Activated CD8-positive, alpha-beta T cell treated with anti-CD3 and anti-CD28 coated beads, Interleukin-2, amount 10 ng/mL, durations not matched to agents 7 days and 5 days (primary cell): ENCODE data around the gene FAM234B. TPM values are rescaled to one million over a fixed set of nuclear protein-coding genes. Genes with fewer than 3 reads are reported as not detected.
"Not testable (repeated sequence)": the region's sequence is repeated elsewhere in the genome, so short reads cannot be mapped to it uniquely, and the experiment has no call there.

ENCODE experiments used
- ATAC-seq: fragments of 150-1000 bp; cut with Tn5 transposase; one replicate; pipeline ENCODE4 v1.10.0; 2021; ENCODE audit warnings: moderate library complexity
- CTCF ChIA-PET: fragments of 350-600 bp; sonication (Branson Sonifier 250); formaldehyde crosslinking; loops from one replicate; lab custom pipeline; 2021; ENCODE audit warnings: antibody characterized with exemption; lab: Charles Lee
- POLR2A ChIA-PET: fragments of 350-600 bp; sonication (Branson Sonifier 250); formaldehyde crosslinking; loops from one replicate; lab custom pipeline; 2021; ENCODE audit warnings: antibody characterized with exemption; lab: Charles Lee
- DNase-seq: peaks from one replicate; pipeline ENCODE4 v3.0.0-alpha.2; 2020
- H3K27ac Mint-ChIP-seq: one replicate; pipeline ENCODE4 v1.8.0; 2021; ENCODE audit warnings: mild to moderate bottlenecking, mixed read lengths
- H3K27me3 Mint-ChIP-seq: one replicate; pipeline ENCODE4 v1.8.0; 2021; ENCODE audit warnings: low read depth, mixed read lengths
- H3K36me3 Mint-ChIP-seq: one replicate; pipeline ENCODE4 v1.8.0; 2021; ENCODE audit warnings: low read depth, mixed read lengths
- H3K4me1 Mint-ChIP-seq: one replicate; pipeline ENCODE4 v1.8.0; 2021; ENCODE audit warnings: low read depth, mixed read lengths
- H3K4me3 Mint-ChIP-seq: one replicate; pipeline ENCODE4 v1.8.0; 2021; ENCODE audit warnings: mild to moderate bottlenecking, mixed read lengths
- H3K9me3 Mint-ChIP-seq: one replicate; pipeline ENCODE4 v1.8.0; 2022; ENCODE audit warnings: mixed read lengths; ENCODE audit not compliant: insufficient read depth
- total RNA-seq, 2 experiments: library from RNA; stranded (reverse); gene quantifications; one replicate each; pipeline ENCODE4 v1.2.3, GENCODE V29; 2021

Gene FAM234B
- total RNA-seq, 2 experiments from 2014 or later = 4.2 to 4.3 TPM

DNA sequence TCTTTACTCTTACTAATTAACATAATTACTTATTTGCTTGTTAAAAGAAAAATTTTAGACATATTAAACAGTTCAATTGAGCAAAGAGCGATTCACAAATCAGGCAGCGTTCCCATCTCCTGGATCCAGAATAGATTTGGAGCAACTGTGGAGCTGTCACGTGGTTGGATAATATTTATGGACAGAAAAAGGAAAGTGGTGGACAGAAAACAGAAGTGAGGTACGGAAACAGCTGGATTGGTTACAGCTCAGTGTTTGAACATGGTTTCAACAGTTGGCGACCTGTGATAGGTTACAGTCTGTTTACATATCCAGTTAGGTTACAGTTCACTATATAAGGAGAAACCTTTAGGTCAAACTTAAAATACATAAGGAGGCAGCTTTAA lies 19.7 kb upstream of the FAM234B start:
- Mint-ChIP-seq H3K9me3 (no peaks in the 10 kb centered on the region), H3K27me3 (peaks cover 27% of the 10 kb centered on the region), H3K4me1 (no peaks in the 10 kb centered on the region), H3K27ac (no peak overlapping the region), H3K36me3 (no peaks in the 10 kb centered on the region), H3K4me3 (no peak overlapping the region)
- ChIA-PET CTCF (interaction anchor here (1.0 kb wide), 1 partner anchor 108 kb away, joined by 3 read pairs; no protein-coding TSS in a partner anchor), POLR2A (no interaction called here)
- no peak for DNase-seq
- no peak for ATAC-seq

DNA sequence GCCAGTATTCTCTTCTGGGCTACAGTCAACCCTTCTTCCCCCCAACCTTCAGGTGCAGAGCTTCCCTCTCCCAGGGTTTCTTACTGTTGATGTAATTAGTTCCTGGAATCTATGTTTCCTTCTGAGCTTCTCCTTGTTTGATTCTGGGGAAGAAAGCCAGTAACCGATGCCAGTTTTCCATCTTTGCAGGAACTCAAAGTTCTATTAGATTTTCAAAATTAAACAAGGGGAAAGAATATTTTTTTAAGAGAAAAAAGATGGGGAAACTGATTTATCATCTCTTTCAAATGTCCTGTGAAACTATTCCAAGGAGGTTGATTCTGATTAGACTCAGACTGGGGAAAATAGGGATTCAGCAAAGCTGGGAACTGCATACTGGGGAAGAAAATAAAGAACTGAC lies 17.9 kb upstream of the FAM234B start:
- DNase-seq (no peak), ATAC-seq (no peak)
- no peaks in the 10 kb centered on the region for H3K9me3 Mint-ChIP-seq
- H3K4me3 Mint-ChIP-seq = no peak overlapping the region
- H3K4me1 Mint-ChIP-seq = no peaks in the 10 kb centered on the region
- no peak overlapping the region for H3K27ac Mint-ChIP-seq
- no peaks in the 10 kb centered on the region for H3K36me3 Mint-ChIP-seq
- POLR2A ChIA-PET = no interaction called here
- H3K27me3 Mint-ChIP-seq = peaks cover 26% of the 10 kb centered on the region
- CTCF ChIA-PET = no interaction called here

DNA sequence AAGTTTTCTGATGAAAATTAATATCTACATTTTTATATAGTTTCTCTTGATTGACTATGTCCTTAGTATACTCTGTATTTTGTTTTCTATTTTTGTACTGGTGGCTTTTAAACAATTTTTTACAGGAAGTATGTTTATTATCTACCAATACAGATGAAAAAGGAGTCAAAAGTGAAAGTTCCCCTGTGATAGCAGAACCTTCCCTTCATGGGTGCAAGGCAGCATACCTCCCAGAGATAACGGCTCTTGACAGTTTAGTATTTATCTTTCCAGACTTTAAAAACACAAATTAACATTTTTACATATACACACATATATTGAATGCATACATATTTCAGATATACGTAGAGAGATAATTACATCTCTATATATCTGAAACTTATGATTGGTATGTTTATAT lies 17.1 kb upstream of the FAM234B start:
- Mint-ChIP-seq H3K4me1 (no peaks in the 10 kb centered on the region), H3K27me3 (peaks cover 26% of the 10 kb centered on the region), H3K9me3 (no peaks in the 10 kb centered on the region), H3K4me3 (no peak overlapping the region), H3K36me3 (no peaks in the 10 kb centered on the region), H3K27ac (no peak overlapping the region)
- ChIA-PET CTCF (no interaction called here), POLR2A (no interaction called here)
- no peak for DNase-seq
- no peak for ATAC-seq

DNA sequence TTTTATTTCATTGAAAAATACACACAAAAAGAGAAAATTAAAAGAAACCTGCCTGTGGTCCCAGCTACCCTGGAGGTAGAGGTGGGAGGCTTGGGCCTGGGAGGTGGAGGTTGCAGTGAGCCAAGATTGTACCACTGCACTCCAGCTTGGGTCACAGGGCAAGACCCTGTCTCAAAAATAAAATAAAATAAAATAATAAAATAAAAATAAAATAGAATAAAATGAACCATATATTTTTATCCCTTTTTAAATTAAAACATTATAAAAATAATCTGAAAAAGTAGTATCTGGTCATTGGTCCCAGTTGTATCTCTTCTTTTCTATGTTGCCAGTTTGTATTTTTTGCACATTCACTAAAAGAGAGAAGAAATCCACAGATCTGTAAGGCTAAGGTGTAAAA lies 16.7 kb upstream of the FAM234B start:
- ATAC-seq = no peak
- DNase-seq = no peak
- no peaks in the 10 kb centered on the region for H3K36me3 Mint-ChIP-seq
- ChIA-PET POLR2A (interaction anchor here (0.6 kb wide), 1 partner anchor 27 kb away, joined by 3 read pairs; no protein-coding TSS in a partner anchor), CTCF (no interaction called here)
- H3K27ac Mint-ChIP-seq = no peak overlapping the region
- peaks cover 26% of the 10 kb centered on the region for H3K27me3 Mint-ChIP-seq
- H3K4me1 Mint-ChIP-seq = no peaks in the 10 kb centered on the region
- no peak overlapping the region for H3K4me3 Mint-ChIP-seq
- H3K9me3 Mint-ChIP-seq = no peaks in the 10 kb centered on the region

GRCh38 chr12:13028825-13029570 lies 15.2 kb upstream of the FAM234B start:
- no peak for ATAC-seq
- ChIA-PET POLR2A (no interaction called here), CTCF (no interaction called here)
- no peak for DNase-seq
- Mint-ChIP-seq H3K4me3 (no peak overlapping the region), H3K36me3 (no peaks in the 10 kb centered on the region), H3K9me3 (no peaks in the 10 kb centered on the region), H3K27me3 (peaks cover 21% of the 10 kb centered on the region), H3K27ac (no peak overlapping the region), H3K4me1 (no peaks in the 10 kb centered on the region)

- ChIA-PET POLR2A (no interaction called here), CTCF (no interaction called here)
- ATAC-seq = no peak
- no peaks in the 10 kb centered on the region for H3K36me3 Mint-ChIP-seq
- DNase-seq = no peak
- H3K9me3 Mint-ChIP-seq = no peaks in the 10 kb centered on the region
- no peaks in the 10 kb centered on the region for H3K4me1 Mint-ChIP-seq
- H3K27ac Mint-ChIP-seq = no peak overlapping the region
- no peak overlapping the region for H3K4me3 Mint-ChIP-seq
- peaks cover 14% of the 10 kb centered on the region for H3K27me3 Mint-ChIP-seq
Measured at GRCh38 chr12:13030541-13031291, 13.5 kb upstream of the FAM234B start.

- POLR2A ChIA-PET = no interaction called here
- H3K4me3 Mint-ChIP-seq = no peak overlapping the region
- H3K27me3 Mint-ChIP-seq = peaks cover 6% of the 10 kb centered on the region
- H3K4me1 Mint-ChIP-seq = no peaks in the 10 kb centered on the region
- DNase-seq (no peak), ATAC-seq (no peak)
- no peak overlapping the region for H3K27ac Mint-ChIP-seq
- no peaks in the 10 kb centered on the region for H3K36me3 Mint-ChIP-seq
- CTCF ChIA-PET = no interaction called here
- H3K9me3 Mint-ChIP-seq = no peaks in the 10 kb centered on the region
Measured at GRCh38 chr12:13032164-13032563, 12.0 kb upstream of the FAM234B start.

- no peak overlapping the region for H3K27ac Mint-ChIP-seq
- ChIA-PET POLR2A (no interaction called here), CTCF (no interaction called here)
- ATAC-seq = no peak
- H3K27me3 Mint-ChIP-seq = peaks cover 6% of the 10 kb centered on the region
- H3K4me1 Mint-ChIP-seq = no peaks in the 10 kb centered on the region
- H3K9me3 Mint-ChIP-seq = no peaks in the 10 kb centered on the region
- H3K36me3 Mint-ChIP-seq = no peaks in the 10 kb centered on the region
- H3K4me3 Mint-ChIP-seq = no peak overlapping the region
- DNase-seq = no peak
Measured at GRCh38 chr12:13033476-13033875, 10.7 kb upstream of the FAM234B start.

- H3K36me3 Mint-ChIP-seq, ATAC-seq, DNase-seq, POLR2A ChIA-PET, H3K9me3 Mint-ChIP-seq, H3K4me3 Mint-ChIP-seq, H3K4me1 Mint-ChIP-seq, CTCF ChIA-PET, H3K27ac Mint-ChIP-seq, H3K27me3 Mint-ChIP-seq: not testable (repeated sequence)
Measured at GRCh38 chr12:13035335-13035734, 8.8 kb upstream of the FAM234B start.

DNA sequence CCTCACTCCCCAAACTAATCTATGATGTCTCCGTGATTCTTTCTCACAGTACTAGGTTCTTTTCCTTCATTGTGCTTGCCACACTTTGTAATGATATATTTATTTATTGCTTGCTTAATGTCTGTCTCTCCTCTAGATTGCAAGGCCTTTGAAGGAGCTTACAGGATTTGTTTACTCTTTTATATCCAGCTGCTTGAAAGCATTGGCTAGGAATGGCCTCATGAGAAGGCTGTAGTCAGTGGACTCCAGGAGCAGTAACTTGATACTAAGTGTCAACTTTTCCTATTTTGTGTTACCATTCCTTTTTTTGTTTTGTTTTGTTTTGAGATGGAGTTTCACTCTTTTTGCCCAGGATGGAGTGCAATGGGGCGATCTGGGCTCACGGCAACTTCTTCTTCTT lies 7.3 kb upstream of the FAM234B start:
- no peak overlapping the region for H3K27ac Mint-ChIP-seq
- CTCF ChIA-PET = no interaction called here
- H3K36me3 Mint-ChIP-seq = no peaks in the 10 kb centered on the region

DNA sequence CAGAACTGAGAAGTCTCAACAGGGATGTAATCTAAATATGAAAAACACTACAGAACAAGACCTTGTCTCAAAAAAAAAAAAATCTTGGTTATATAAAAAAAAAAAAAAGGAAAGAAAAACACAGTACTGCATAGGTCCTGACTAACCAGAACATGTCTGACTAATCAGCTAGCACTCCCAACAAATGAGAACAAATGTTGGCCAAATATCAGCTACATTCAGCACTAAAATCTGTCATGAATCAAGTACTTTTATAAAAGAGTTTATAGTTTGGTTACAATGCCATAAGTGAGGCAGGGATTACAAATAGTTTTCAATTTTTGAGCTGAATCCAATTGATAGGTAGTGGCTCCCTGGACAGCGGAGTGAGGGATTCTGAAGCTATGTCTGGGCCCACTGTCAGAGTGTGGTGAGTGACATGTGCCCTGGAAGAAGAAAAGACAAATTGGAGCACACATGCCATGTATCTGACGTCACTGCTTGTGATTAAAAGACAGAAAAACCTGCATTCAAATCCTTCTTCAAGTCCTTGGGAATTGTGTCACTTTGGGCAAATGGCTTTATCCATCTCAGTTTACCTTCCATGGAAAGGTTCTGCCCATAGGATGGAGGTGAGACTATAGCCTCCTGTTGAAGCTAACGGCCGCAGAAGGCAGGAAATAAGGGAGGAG lies 5.6 kb upstream of the FAM234B start:
- ChIA-PET CTCF (no interaction called here), POLR2A (no interaction called here)
- Mint-ChIP-seq H3K9me3 (no peaks in the 10 kb centered on the region), H3K27me3 (peaks cover 20% of the 10 kb centered on the region), H3K36me3 (no peaks in the 10 kb centered on the region), H3K4me3 (no peak overlapping the region), H3K27ac (no peak overlapping the region), H3K4me1 (no peaks in the 10 kb centered on the region)
- DNase-seq (no peak), ATAC-seq (no peak)

More for the DNA sequence above, 7.3 kb upstream of the FAM234B start:
- no peak for DNase-seq
- Mint-ChIP-seq H3K9me3 (no peaks in the 10 kb centered on the region), H3K27me3 (peaks cover 9% of the 10 kb centered on the region), H3K4me3 (no peak overlapping the region), H3K4me1 (no peaks in the 10 kb centered on the region)
- POLR2A ChIA-PET = no interaction called here
- no peak for ATAC-seq

- peaks cover 6% of the 10 kb centered on the region for H3K4me1 Mint-ChIP-seq
- ATAC-seq (no peak), DNase-seq (no peak)
- H3K9me3 Mint-ChIP-seq = no peaks in the 10 kb centered on the region
- ChIA-PET POLR2A (no interaction called here), CTCF (no interaction called here)
- H3K4me3 Mint-ChIP-seq = no peak overlapping the region
- no peak overlapping the region for H3K27ac Mint-ChIP-seq
- peaks cover 20% of the 10 kb centered on the region for H3K27me3 Mint-ChIP-seq
- H3K36me3 Mint-ChIP-seq = no peaks in the 10 kb centered on the region
Measured at GRCh38 chr12:13039328-13039956, 4.7 kb upstream of the FAM234B start.
